Calu3 (cell line): Measurements from ENCODE around the gene OR4D1. TPM values are rescaled to one million over a fixed set of nuclear protein-coding genes. Genes with fewer than 3 reads are reported as not detected.

Experiments
- BruUV-seq: library from RNA; stranded (reverse); fragments of 400-500 nt; replicated peaks from 2 replicates; lab custom pipeline; 2021; lab: Mats Ljungman, UMichigan
- CTCF ChIA-PET: fragments of 300-600 bp; sonication (Branson Sonifier 250); formaldehyde crosslinking; loops from one replicate; lab custom pipeline; 2022; ENCODE audit warnings: antibody characterized with exemption; lab: Charles Lee
- DNase-seq: peaks from one replicate; pipeline ENCODE4 v3.0.0; 2022
- H3K27ac Mint-ChIP-seq: one replicate; pipeline ENCODE4 v1.8.0; 2022; ENCODE audit warnings: mixed read lengths; ENCODE audit not compliant: unreplicated experiment
- H3K27me3 Mint-ChIP-seq: one replicate; pipeline ENCODE4 v1.8.0; 2022; ENCODE audit warnings: mixed read lengths; ENCODE audit not compliant: unreplicated experiment
- H3K36me3 Mint-ChIP-seq: one replicate; pipeline ENCODE4 v1.8.0; 2022; ENCODE audit warnings: mild to moderate bottlenecking, moderate library complexity, mixed read lengths; ENCODE audit not compliant: insufficient read depth, unreplicated experiment
- H3K4me1 Mint-ChIP-seq: one replicate; pipeline ENCODE4 v1.8.0; 2022; ENCODE audit warnings: mild to moderate bottlenecking, low read depth, mixed read lengths; ENCODE audit not compliant: unreplicated experiment
- H3K4me3 Mint-ChIP-seq: one replicate; pipeline ENCODE4 v1.8.0; 2022; ENCODE audit warnings: mild to moderate bottlenecking, low read depth, moderate library complexity, mixed read lengths; ENCODE audit not compliant: unreplicated experiment
- H3K9me3 Mint-ChIP-seq: one replicate; pipeline ENCODE4 v1.8.0; 2022; ENCODE audit warnings: low read depth, mixed read lengths; ENCODE audit not compliant: unreplicated experiment
- CTCF ChIP-seq: fragments of 200-600 bp; IDR thresholded peaks from one replicate; pipeline ENCODE4 v1.8.0; 2022; ENCODE audit warnings: antibody characterized with exemption; ENCODE audit not compliant: unreplicated experiment
- intact Hi-C: fragments of 100-400 bp; cut with micrococcal nuclease; formaldehyde crosslinking; loops from one replicate; pipeline ENCODE4 v1.10.0; 2022; ENCODE audit not compliant: unreplicated experiment
- total RNA-seq: library from RNA; stranded (reverse); gene quantifications from 2 replicates; pipeline ENCODE4 v1.2.3, GENCODE V29; 2022

Gene OR4D1
- total RNA-seq, 1 experiment from 2014 or later, result not detected

GRCh38 chr17:58202859-58203258 lies 54.7 kb downstream of the OR4D1 start:
- TF ChIP-seq CTCF, result no peak
- H3K36me3 Mint-ChIP-seq, result no peaks in the 10 kb centered on the region
- H3K27me3 Mint-ChIP-seq, result peaks cover 34% of the 10 kb centered on the region
- no TSS peak for BruUV-seq
- H3K4me1 Mint-ChIP-seq, result no peaks in the 10 kb centered on the region
- CTCF ChIA-PET, result no interaction called here
- H3K9me3 Mint-ChIP-seq, result no peaks in the 10 kb centered on the region
- H3K4me3 Mint-ChIP-seq, result no peak overlapping the region
- DNase-seq, result no peak
- H3K27ac Mint-ChIP-seq, result no peak overlapping the region
- intact Hi-C loops, result no loop called here

- CTCF ChIA-PET, result no interaction called here
- no peak for TF ChIP-seq CTCF
- BruUV-seq, result no TSS peak
Observed at GRCh38 chr17:58204796-58205195, 56.6 kb downstream of the OR4D1 start.

GRCh38 chr17:58205936-58206335 lies 57.8 kb downstream of the OR4D1 start:
- DNase-seq, result no peak
- CTCF ChIA-PET, result no interaction called here
- Mint-ChIP-seq H3K4me3 (no peak overlapping the region), H3K36me3 (no peaks in the 10 kb centered on the region), H3K9me3 (no peaks in the 10 kb centered on the region), H3K27me3 (peaks cover 3% of the 10 kb centered on the region), H3K27ac (no peak overlapping the region), H3K4me1 (no peaks in the 10 kb centered on the region)
- TF ChIP-seq CTCF, result no peak
- intact Hi-C loops, result no loop called here
- no TSS peak for BruUV-seq

More at GRCh38 chr17:58204796-58205195, 56.6 kb downstream of the OR4D1 start:
- no peak for DNase-seq
- intact Hi-C loops, result no loop called here
- H3K27ac Mint-ChIP-seq, result no peak overlapping the region
- H3K27me3 Mint-ChIP-seq, result peaks cover 15% of the 10 kb centered on the region
- no peaks in the 10 kb centered on the region for H3K36me3 Mint-ChIP-seq
- no peak overlapping the region for H3K4me3 Mint-ChIP-seq
- H3K9me3 Mint-ChIP-seq, result no peaks in the 10 kb centered on the region
- no peaks in the 10 kb centered on the region for H3K4me1 Mint-ChIP-seq

- no peak for DNase-seq
- Mint-ChIP-seq H3K4me3 (no peak overlapping the region), H3K36me3 (no peaks in the 10 kb centered on the region), H3K27me3 (no peaks in the 10 kb centered on the region), H3K27ac (no peak overlapping the region), H3K9me3 (no peaks in the 10 kb centered on the region), H3K4me1 (no peaks in the 10 kb centered on the region)
- no TSS peak for BruUV-seq
- intact Hi-C loops, result no loop called here
- CTCF ChIA-PET, result no interaction called here
- TF ChIP-seq CTCF, result no peak
Observed at GRCh38 chr17:58207451-58207850, 59.3 kb downstream of the OR4D1 start.
